ENCODE results near the gene CYP19A1. TPM values are rescaled to one million over a fixed set of nuclear protein-coding genes. Genes with fewer than 3 reads are reported as not detected.

The CYP19A1 gene
- total RNA-seq, 1 donor: 3.1 TPM

DNA sequence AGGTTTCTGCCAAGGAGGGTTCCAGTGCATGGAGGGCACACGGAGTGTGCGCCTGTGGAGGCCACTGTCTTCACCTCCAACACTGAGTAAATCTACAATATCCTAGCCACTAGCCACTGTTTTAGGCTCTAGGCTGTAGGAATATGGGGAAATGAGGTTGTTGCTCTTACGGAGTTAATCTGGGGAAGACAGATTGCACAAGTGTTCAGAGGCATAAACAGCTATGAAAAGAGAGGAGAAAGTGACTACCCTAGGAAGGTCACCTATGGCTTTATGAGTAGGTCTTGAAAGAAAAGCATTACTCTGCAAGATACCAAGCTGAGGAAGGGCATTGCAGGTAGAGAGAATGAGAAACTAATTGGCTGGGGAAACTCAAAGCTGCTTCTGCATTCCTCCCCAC, 85.7 kb downstream of the CYP19A1 start:
- H3K4me3 ChIP-seq (ENCODE audit: low read depth, low read length): no peak overlapping the region
- no peak for DNase-seq (ENCODE audit: low read depth)
- TF ChIP-seq, protein P1, sequence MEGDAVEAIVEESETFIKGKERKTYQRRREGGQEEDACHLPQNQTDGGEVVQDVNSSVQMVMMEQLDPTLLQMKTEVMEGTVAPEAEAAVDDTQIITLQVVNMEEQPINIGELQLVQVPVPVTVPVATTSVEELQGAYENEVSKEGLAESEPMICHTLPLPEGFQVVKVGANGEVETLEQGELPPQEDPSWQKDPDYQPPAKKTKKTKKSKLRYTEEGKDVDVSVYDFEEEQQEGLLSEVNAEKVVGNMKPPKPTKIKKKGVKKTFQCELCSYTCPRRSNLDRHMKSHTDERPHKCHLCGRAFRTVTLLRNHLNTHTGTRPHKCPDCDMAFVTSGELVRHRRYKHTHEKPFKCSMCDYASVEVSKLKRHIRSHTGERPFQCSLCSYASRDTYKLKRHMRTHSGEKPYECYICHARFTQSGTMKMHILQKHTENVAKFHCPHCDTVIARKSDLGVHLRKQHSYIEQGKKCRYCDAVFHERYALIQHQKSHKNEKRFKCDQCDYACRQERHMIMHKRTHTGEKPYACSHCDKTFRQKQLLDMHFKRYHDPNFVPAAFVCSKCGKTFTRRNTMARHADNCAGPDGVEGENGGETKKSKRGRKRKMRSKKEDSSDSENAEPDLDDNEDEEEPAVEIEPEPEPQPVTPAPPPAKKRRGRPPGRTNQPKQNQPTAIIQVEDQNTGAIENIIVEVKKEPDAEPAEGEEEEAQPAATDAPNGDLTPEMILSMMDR (IDR thresholded peaks at IDR 0.05; ENCODE audit: insufficient read depth, low read length): no peak

GRCh38 chr15:51251556-51251955, 86.8 kb downstream of the CYP19A1 start:
- no peak overlapping the region for H3K4me3 ChIP-seq (ENCODE audit: low read depth, low read length)
- TF ChIP-seq, protein P1 (IDR thresholded peaks at IDR 0.05; ENCODE audit: insufficient read depth, low read length): no peak
- DNase-seq (ENCODE audit: low read depth): no peak

DNA sequence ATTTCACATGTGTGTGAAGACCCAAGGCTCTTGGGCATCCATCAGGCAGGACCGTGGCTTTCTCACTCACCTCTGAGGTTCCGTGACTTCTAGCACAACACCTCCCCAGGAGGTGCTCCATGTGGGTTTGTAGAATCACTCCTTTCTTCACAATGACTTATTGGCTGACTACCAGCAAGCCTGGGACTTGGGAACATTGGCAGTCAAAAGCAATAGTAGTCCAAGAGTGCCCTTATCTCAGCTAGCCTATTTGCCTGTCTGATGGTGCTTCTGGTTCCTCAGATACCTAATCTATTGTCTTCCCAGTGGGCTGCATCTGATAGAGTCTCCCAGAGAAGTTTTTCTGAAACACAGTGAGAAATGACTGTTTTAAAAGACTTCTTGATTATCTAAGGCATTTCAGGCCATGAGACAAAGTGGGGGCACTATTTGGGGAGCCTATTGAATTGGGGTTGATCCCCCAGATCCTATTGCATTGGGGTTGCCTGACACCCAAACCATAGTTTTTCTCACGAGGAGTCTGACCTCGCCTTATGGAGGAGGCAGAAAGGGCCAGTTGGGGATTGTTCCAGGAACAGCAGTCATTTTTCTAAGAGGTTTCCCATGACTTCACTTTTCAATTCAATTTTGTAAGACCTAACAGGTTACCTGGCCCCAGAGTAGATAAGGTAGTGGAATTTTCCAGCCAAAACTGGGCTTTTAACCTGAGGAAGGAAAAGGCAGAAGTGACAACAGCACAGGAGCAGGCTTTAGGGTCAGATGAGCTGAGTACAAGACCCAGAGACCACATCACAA, 88.0 kb downstream of the CYP19A1 start:
- TF ChIP-seq, protein P1 (IDR thresholded peaks at IDR 0.05; ENCODE audit: insufficient read depth, low read length): no peak
- no peak for DNase-seq (ENCODE audit: low read depth)
- no peak overlapping the region for H3K4me3 ChIP-seq (ENCODE audit: low read depth, low read length)

DNA sequence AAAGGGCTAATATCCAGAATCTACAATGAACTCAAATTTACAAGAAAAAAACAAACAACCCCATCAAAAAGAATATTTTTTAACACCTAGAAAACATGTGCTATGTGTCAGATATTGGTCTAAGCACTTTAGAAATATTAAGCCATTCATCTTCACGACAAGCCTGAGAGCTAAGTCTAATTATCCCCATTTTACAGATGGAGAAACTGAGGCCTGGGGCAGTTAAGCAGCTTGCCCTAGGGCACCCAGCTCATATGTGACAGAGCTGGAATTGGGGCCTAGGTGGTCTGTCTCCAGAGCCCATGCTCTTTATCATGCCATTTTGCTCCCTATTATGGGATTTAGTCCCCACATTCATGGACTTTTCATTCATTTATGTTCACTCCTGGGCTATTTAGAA, 92.8 kb downstream of the CYP19A1 start:
- TF ChIP-seq, protein P1 (IDR thresholded peaks at IDR 0.05; ENCODE audit: insufficient read depth, low read length): no peak
- DNase-seq (ENCODE audit: low read depth): no peak
- no peak overlapping the region for H3K4me3 ChIP-seq (ENCODE audit: low read depth, low read length)

- peak; percentile 87 for DNase-seq (ENCODE audit: low read depth)
- TF ChIP-seq, protein P1 (IDR thresholded peaks at IDR 0.05; ENCODE audit: insufficient read depth, low read length): no peak
- H3K4me3 ChIP-seq (ENCODE audit: low read depth, low read length): no peak overlapping the region
Observed at GRCh38 chr15:51244423-51244869, 94.0 kb downstream of the CYP19A1 start.

DNA sequence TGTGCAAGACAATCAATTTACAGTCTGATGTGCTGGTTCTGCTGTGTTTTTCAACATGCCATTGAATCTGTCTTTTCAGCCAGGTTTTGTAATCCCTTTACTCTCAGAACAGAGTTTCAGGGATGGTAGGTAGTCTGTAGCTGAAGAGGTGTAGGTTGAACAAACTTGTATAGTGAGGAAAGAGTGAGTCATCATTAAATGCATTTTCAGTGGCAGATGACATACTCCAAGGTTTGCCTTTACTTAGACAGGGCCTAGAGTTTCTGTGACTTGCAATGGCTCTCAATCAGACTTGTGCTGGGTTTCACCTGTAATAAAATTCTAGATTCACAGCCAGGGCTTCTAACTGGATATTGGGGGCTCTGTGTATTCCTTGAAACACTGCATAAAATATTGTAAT, 94.6 kb downstream of the CYP19A1 start:
- TF ChIP-seq, protein P1 (IDR thresholded peaks at IDR 0.05; ENCODE audit: insufficient read depth, low read length): no peak
- H3K4me3 ChIP-seq (ENCODE audit: low read depth, low read length): no peak overlapping the region
- peak; percentile 34 for DNase-seq (ENCODE audit: low read depth)

Measured in fibroblast of the aortic adventitia (primary cell).